HG03457 (cell line): Measurements from ENCODE around the gene ATG16L1.
A peak's percentile ranks its signal among the peaks of the same experiment; 100 is the strongest.
"Not testable (repeated sequence)": the region's sequence is repeated elsewhere in the genome, so short reads cannot be mapped to it uniquely, and the experiment has no call there.

Experiments used
- ATAC-seq: cut with Tn5 transposase; IDR thresholded peaks from one replicate; pipeline ENCODE4 v1.9.1; 2021; ENCODE audit warnings: moderate number of reproducible peaks; ENCODE audit not compliant: unreplicated experiment

Gene ATG16L1

GRCh38 chr2:233328922-233329321 lies 77.4 kb downstream of the ATG16L1 start:
- ATAC-seq: no peak

GRCh38 chr2:233329489-233330135 lies 78.1 kb downstream of the ATG16L1 start:
- ATAC-seq: no peak

- peak; percentile 41 for ATAC-seq
Measured at GRCh38 chr2:233331536-233331935, 80.1 kb downstream of the ATG16L1 start.

- ATAC-seq: no peak
Measured at GRCh38 chr2:233332125-233332524, 80.7 kb downstream of the ATG16L1 start.

- ATAC-seq: no peak
Measured at GRCh38 chr2:233334915-233335314, 83.4 kb downstream of the ATG16L1 start.

- ATAC-seq: not testable (repeated sequence)
Measured at GRCh38 chr2:233336091-233336490, 84.6 kb downstream of the ATG16L1 start.

- ATAC-seq: no peak
Measured at GRCh38 chr2:233336541-233336940, 85.1 kb downstream of the ATG16L1 start.

GRCh38 chr2:233338046-233338445 lies 86.6 kb downstream of the ATG16L1 start:
- no peak for ATAC-seq

- ATAC-seq: no peak
Measured at GRCh38 chr2:233338812-233339368, 87.4 kb downstream of the ATG16L1 start.

- no peak for ATAC-seq
Measured at GRCh38 chr2:233339427-233339826, 88.0 kb downstream of the ATG16L1 start.

GRCh38 chr2:233341296-233341695 lies 89.8 kb downstream of the ATG16L1 start:
- ATAC-seq: no peak

- ATAC-seq: no peak
Measured at GRCh38 chr2:233342301-233342700, 90.8 kb downstream of the ATG16L1 start.

GRCh38 chr2:233343171-233343705 lies 91.8 kb downstream of the ATG16L1 start:
- no peak for ATAC-seq
